Measurements from ENCODE around the gene PPP1R37.

PPP1R37 gene

GRCh38 chr19:45156751-45157150 lies 63.8 kb downstream of the PPP1R37 start:
- DNase-seq = no peak

GRCh38 chr19:45158503-45159209 lies 65.7 kb downstream of the PPP1R37 start:
- DNase-seq = no peak

GRCh38 chr19:45159210-45159970 lies 66.4 kb downstream of the PPP1R37 start:
- DNase-seq = no peak

GRCh38 chr19:45159971-45160324 lies 67.0 kb downstream of the PPP1R37 start:
- no peak for DNase-seq

- no peak for DNase-seq
Measured at GRCh38 chr19:45160870-45161737, 68.1 kb downstream of the PPP1R37 start, which contains the start of gene NKPD1. Gene NKPD1 (minus strand): TSS chr19:45160982. CDS start chr19:45160150, 832 bp downstream.

- no peak for DNase-seq
Measured at GRCh38 chr19:45161738-45162607, 69.0 kb downstream of the PPP1R37 start.

GRCh38 chr19:45162608-45163143 lies 69.7 kb downstream of the PPP1R37 start:
- DNase-seq = peak; percentile 91

- DNase-seq = no peak
Measured at GRCh38 chr19:45163156-45163555, 70.2 kb downstream of the PPP1R37 start.

GRCh38 chr19:45163751-45164460 lies 70.9 kb downstream of the PPP1R37 start:
- no peak for DNase-seq

GRCh38 chr19:45164577-45165335 lies 71.8 kb downstream of the PPP1R37 start:
- DNase-seq = no peak

GRCh38 chr19:45166723-45167252 lies 73.8 kb downstream of the PPP1R37 start:
- DNase-seq = no peak

GRCh38 chr19:45168767-45169351 lies 75.9 kb downstream of the PPP1R37 start:
- DNase-seq = no peak

GRCh38 chr19:45169602-45170001 lies 76.6 kb downstream of the PPP1R37 start:
- DNase-seq = no peak

GRCh38 chr19:45170146-45171106 lies 77.4 kb downstream of the PPP1R37 start:
- no peak for DNase-seq

- no peak for DNase-seq
Measured at GRCh38 chr19:45171211-45171623, 78.2 kb downstream of the PPP1R37 start.

- DNase-seq = no peak
Measured at GRCh38 chr19:45172173-45172572, 79.2 kb downstream of the PPP1R37 start.

- DNase-seq = no peak
Measured at GRCh38 chr19:45172611-45173208, 79.7 kb downstream of the PPP1R37 start.

- no peak for DNase-seq
Measured at GRCh38 chr19:45173816-45174215, 80.8 kb downstream of the PPP1R37 start.

All from DMS 273 treated with DMSO at 0.1 percent for 48 hours (cell line).